ENCODE data around the gene SSTR3. TPM values are rescaled to one million over a fixed set of nuclear protein-coding genes. Genes with fewer than 3 reads are reported as not detected.
A peak's percentile ranks its signal among the peaks of the same experiment; 100 is the strongest.

The SSTR3 gene
- total RNA-seq, 1 donor from 2014 or later = not detected

- H3K4me1 Mint-ChIP-seq (ENCODE audit: low read depth) = peaks cover 35% of the 10 kb centered on the region
- H3K9me3 Mint-ChIP-seq (ENCODE audit: low read depth) = no peaks in the 10 kb centered on the region
- no peak overlapping the region for H3K27ac Mint-ChIP-seq (ENCODE audit: unreplicated experiment)
- no peak overlapping the region for H3K4me3 Mint-ChIP-seq (ENCODE audit: unreplicated experiment)
- peaks cover 2% of the 10 kb centered on the region for H3K36me3 Mint-ChIP-seq (ENCODE audit: low read depth)
- no peak for TF ChIP-seq CTCF (IDR thresholded peaks at IDR 0.05)
- peaks cover under 1% of the 10 kb centered on the region for H3K27me3 Mint-ChIP-seq (ENCODE audit: low read depth)
- DNase-seq (ENCODE audit: low spot score) = peak; percentile 79
Observed at GRCh38 chr22:37179622-37180420, 32.5 kb downstream of the SSTR3 start.

GRCh38 chr22:37179126-37179470 is 33.2 kb downstream of the SSTR3 start:
- Mint-ChIP-seq H3K27ac (ENCODE audit: unreplicated experiment) (no peak overlapping the region), H3K4me3 (ENCODE audit: unreplicated experiment) (no peak overlapping the region), H3K4me1 (ENCODE audit: low read depth) (peaks cover 35% of the 10 kb centered on the region), H3K27me3 (ENCODE audit: low read depth) (peaks cover 5% of the 10 kb centered on the region), H3K36me3 (ENCODE audit: low read depth) (peaks cover 2% of the 10 kb centered on the region), H3K9me3 (ENCODE audit: low read depth) (no peaks in the 10 kb centered on the region)
- DNase-seq (ENCODE audit: low spot score) = no peak
- TF ChIP-seq CTCF (IDR thresholded peaks at IDR 0.05) = no peak

DNA sequence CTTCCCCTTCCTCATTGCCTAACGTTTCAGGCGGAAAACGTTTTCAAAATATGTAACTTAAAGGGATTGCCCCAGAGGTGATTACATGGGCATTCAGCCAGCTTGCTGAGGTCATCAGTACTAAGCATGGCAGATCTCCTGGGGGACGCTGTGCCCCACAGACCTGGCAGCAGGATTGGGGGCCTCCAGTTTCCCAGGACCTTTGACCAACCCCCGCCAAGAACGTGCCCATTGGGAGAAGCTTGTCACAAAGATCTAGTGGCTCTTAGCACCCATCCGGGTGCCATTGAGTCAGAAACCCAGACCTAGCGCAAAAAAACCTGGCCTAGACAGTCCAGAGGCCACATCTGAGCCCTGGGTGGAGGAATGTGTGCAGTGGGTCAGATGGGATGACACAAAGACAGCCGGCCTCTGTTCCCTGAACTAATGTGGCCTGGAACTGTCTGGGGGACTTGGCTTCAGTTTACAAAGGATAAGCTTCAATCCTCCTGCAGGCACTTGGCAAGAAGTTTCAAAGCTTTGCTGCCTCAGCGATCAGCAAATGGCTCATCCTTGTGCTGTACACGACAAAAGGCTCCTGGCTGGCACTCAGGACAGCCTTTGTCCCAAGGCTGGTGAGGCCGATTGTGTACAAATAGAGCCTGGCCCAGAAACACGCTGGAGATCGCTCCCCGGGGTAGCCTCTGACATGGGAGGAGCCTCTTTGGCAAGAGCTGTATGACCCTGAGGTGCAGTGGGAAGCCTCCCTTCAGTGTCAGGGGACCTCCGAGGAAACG is 33.7 kb downstream of the SSTR3 start:
- Mint-ChIP-seq H3K27ac (ENCODE audit: unreplicated experiment) (peak overlapping the region; percentile 9), H3K4me1 (ENCODE audit: low read depth) (peaks cover 35% of the 10 kb centered on the region), H3K27me3 (ENCODE audit: low read depth) (peaks cover 5% of the 10 kb centered on the region), H3K36me3 (ENCODE audit: low read depth) (peaks cover 2% of the 10 kb centered on the region), H3K9me3 (ENCODE audit: low read depth) (no peaks in the 10 kb centered on the region), H3K4me3 (ENCODE audit: unreplicated experiment) (no peak overlapping the region)
- peak; percentile 64 for DNase-seq (ENCODE audit: low spot score)
- TF ChIP-seq CTCF (IDR thresholded peaks at IDR 0.05) = no peak

- peak overlapping the region; percentile 78 for H3K27ac Mint-ChIP-seq (ENCODE audit: unreplicated experiment)
- no peaks in the 10 kb centered on the region for H3K9me3 Mint-ChIP-seq (ENCODE audit: low read depth)
- peaks cover 35% of the 10 kb centered on the region for H3K4me1 Mint-ChIP-seq (ENCODE audit: low read depth)
- TF ChIP-seq CTCF (IDR thresholded peaks at IDR 0.05) = no peak
- H3K4me3 Mint-ChIP-seq (ENCODE audit: unreplicated experiment) = no peak overlapping the region
- peaks cover 2% of the 10 kb centered on the region for H3K36me3 Mint-ChIP-seq (ENCODE audit: low read depth)
- peaks cover 5% of the 10 kb centered on the region for H3K27me3 Mint-ChIP-seq (ENCODE audit: low read depth)
- no peak for DNase-seq (ENCODE audit: low spot score)
Observed at GRCh38 chr22:37177755-37178154, 34.5 kb downstream of the SSTR3 start.

- peak; percentile 59 for DNase-seq (ENCODE audit: low spot score)
- Mint-ChIP-seq H3K4me1 (ENCODE audit: low read depth) (peaks cover 35% of the 10 kb centered on the region), H3K9me3 (ENCODE audit: low read depth) (no peaks in the 10 kb centered on the region), H3K27ac (ENCODE audit: unreplicated experiment) (peak overlapping the region; percentile 94), H3K36me3 (ENCODE audit: low read depth) (peaks cover 2% of the 10 kb centered on the region), H3K4me3 (ENCODE audit: unreplicated experiment) (no peak overlapping the region), H3K27me3 (ENCODE audit: low read depth) (peaks cover 5% of the 10 kb centered on the region)
- no peak for TF ChIP-seq CTCF (IDR thresholded peaks at IDR 0.05)
Observed at GRCh38 chr22:37177221-37177620, 35.1 kb downstream of the SSTR3 start.
